ENCODE data around the gene IFT57.

GRCh38 chr3:108250626-108251025 lies 28.4 kb upstream of the IFT57 start:
- TF ChIP-seq CTCF (IDR thresholded peaks at IDR 0.05), result no peak
- no peak for TF ChIP-seq EZH2 (IDR thresholded peaks at IDR 0.05; ENCODE audit: borderline replicate concordance, insufficient read depth, low read depth, low read length, poor library complexity, severe bottlenecking)

Data from B cell (primary cell).